ENCODE data around the gene KCNIP3.

Gene KCNIP3

GRCh38 chr2:95273566-95274290 lies 23.4 kb upstream of the KCNIP3 start:
- H3K27me3 ChIP-seq (ENCODE audit: control insufficient read depth in 1 of 2, insufficient read depth in 1 of 2, low read length in 2 of 2) = peaks cover 0 to 3% of the 10 kb centered on the region in 2 experiments

GRCh38 chr2:95274291-95275150 lies 22.6 kb upstream of the KCNIP3 start, which contains the start of gene PROM2:
TSS of gene PROM2 (plus strand) at chr2:95274449. CDS start at chr2:95274586, 137 bp downstream.
- Histone ChIP-seq H2AFZ (ENCODE audit: low read depth, low read length) (no peak within 1 kb of the TSS), H3K27ac (ENCODE audit: low read length, poor library complexity, severe bottlenecking) (no peak within 1 kb of the TSS), H3K36me3 (ENCODE audit: control insufficient read depth in 1 of 2, insufficient read depth in 2 of 2, low read depth in 1 of 2, low read length in 2 of 2) (no peaks in the 10 kb centered on the region), H3K4ac (ENCODE audit: low read depth in 1 of 2, low read length in 2 of 2) (no peak within 1 kb of the TSS), H3K23ac (ENCODE audit: low read length in 2 of 2) (no peak within 1 kb of the TSS), H3K9ac (ENCODE audit: low read length) (no peak within 1 kb of the TSS), H2AK5ac (ENCODE audit: low read length, severe bottlenecking) (no peak within 1 kb of the TSS), H3K14ac (ENCODE audit: low read length in 2 of 2) (no peak within 1 kb of the TSS), H4K8ac (ENCODE audit: low read length) (no peak within 1 kb of the TSS), H3K4me1 (ENCODE audit: control insufficient read depth, insufficient read depth, low read depth, low read length) (peaks cover 18% of the 10 kb centered on the region), H2BK12ac (ENCODE audit: low read length in 2 of 2) (no peak within 1 kb of the TSS), H3K9me3 (ENCODE audit: control insufficient read depth, low read length) (no peaks in the 10 kb centered on the region), H3K27me3 (ENCODE audit: control insufficient read depth in 1 of 2, insufficient read depth in 1 of 2, low read length in 2 of 2) (peaks cover 0 to 3% of the 10 kb centered on the region in 2 experiments), H2BK15ac (ENCODE audit: low read depth, poor library complexity, severe bottlenecking) (no peak within 1 kb of the TSS), H3K4me3 (ENCODE audit: insufficient read depth in 1 of 2, low read depth in 1 of 2, low read length in 2 of 2) (no peak within 1 kb of the TSS), H4K91ac (ENCODE audit: low read length) (peak within 1 kb of the TSS; percentile 28), H3K4me2 (ENCODE audit: low read length, poor library complexity, severe bottlenecking) (no peak within 1 kb of the TSS), H2BK120ac (ENCODE audit: low read depth, low read length) (no peak within 1 kb of the TSS), H2BK5ac (ENCODE audit: low read depth, low read length, poor library complexity, severe bottlenecking) (no peak within 1 kb of the TSS), H3K18ac (ENCODE audit: low read depth in 1 of 2, low read length in 2 of 2) (no peak within 1 kb of the TSS), H3K79me1 (replicated peaks; ENCODE audit: low read length, poor library complexity, severe bottlenecking) (no peaks in the 10 kb centered on the region)
- WGBS = 60% methylated on average over 13 of the region's 17 CpGs
- DNase-seq = no peak

More at GRCh38 chr2:95273566-95274290, 23.4 kb upstream of the KCNIP3 start:
- no peak overlapping the region for H4K91ac ChIP-seq (ENCODE audit: low read length)
- no peaks in the 10 kb centered on the region for H3K79me1 ChIP-seq (replicated peaks; ENCODE audit: low read length, poor library complexity, severe bottlenecking)
- no peak overlapping the region for H2BK15ac ChIP-seq (ENCODE audit: low read depth, poor library complexity, severe bottlenecking)
- WGBS = 76% methylated on average over 11 of the region's 11 CpGs
- no peak overlapping the region for H2AK5ac ChIP-seq (ENCODE audit: low read length, severe bottlenecking)
- H3K27ac ChIP-seq (ENCODE audit: low read length, poor library complexity, severe bottlenecking) = no peak overlapping the region
- peaks cover 18% of the 10 kb centered on the region for H3K4me1 ChIP-seq (ENCODE audit: control insufficient read depth, insufficient read depth, low read depth, low read length)
- H2AFZ ChIP-seq (ENCODE audit: low read depth, low read length) = no peak overlapping the region
- no peak overlapping the region for H2BK5ac ChIP-seq (ENCODE audit: low read depth, low read length, poor library complexity, severe bottlenecking)
- H3K9ac ChIP-seq (ENCODE audit: low read length) = no peak overlapping the region
- no peak overlapping the region for H2BK12ac ChIP-seq (ENCODE audit: low read length in 2 of 2)
- H3K23ac ChIP-seq (ENCODE audit: low read length in 2 of 2) = no peak overlapping the region
- H3K4ac ChIP-seq (ENCODE audit: low read depth in 1 of 2, low read length in 2 of 2) = no peak overlapping the region
- H3K18ac ChIP-seq (ENCODE audit: low read depth in 1 of 2, low read length in 2 of 2) = no peak overlapping the region
- no peak overlapping the region for H2BK120ac ChIP-seq (ENCODE audit: low read depth, low read length)
- H3K4me3 ChIP-seq (ENCODE audit: insufficient read depth in 1 of 2, low read depth in 1 of 2, low read length in 2 of 2) = no peak overlapping the region
- no peak overlapping the region for H3K4me2 ChIP-seq (ENCODE audit: low read length, poor library complexity, severe bottlenecking)
- no peak overlapping the region for H4K8ac ChIP-seq (ENCODE audit: low read length)
- H3K14ac ChIP-seq (ENCODE audit: low read length in 2 of 2) = no peak overlapping the region
- no peaks in the 10 kb centered on the region for H3K36me3 ChIP-seq (ENCODE audit: control insufficient read depth in 1 of 2, insufficient read depth in 2 of 2, low read depth in 1 of 2, low read length in 2 of 2)
- H3K9me3 ChIP-seq (ENCODE audit: control insufficient read depth, low read length) = no peaks in the 10 kb centered on the region
- no peak for DNase-seq

GRCh38 chr2:95275151-95275515 lies 22.0 kb upstream of the KCNIP3 start:
- Histone ChIP-seq H4K8ac (ENCODE audit: low read length) (no peak overlapping the region), H3K9ac (ENCODE audit: low read length) (no peak overlapping the region), H3K4me1 (ENCODE audit: control insufficient read depth, insufficient read depth, low read depth, low read length) (peaks cover 18% of the 10 kb centered on the region), H3K4me3 (ENCODE audit: insufficient read depth in 1 of 2, low read depth in 1 of 2, low read length in 2 of 2) (no peak overlapping the region), H4K91ac (ENCODE audit: low read length) (peak overlapping the region; percentile 28), H3K4me2 (ENCODE audit: low read length, poor library complexity, severe bottlenecking) (no peak overlapping the region), H3K23ac (ENCODE audit: low read length in 2 of 2) (no peak overlapping the region), H2BK15ac (ENCODE audit: low read depth, poor library complexity, severe bottlenecking) (no peak overlapping the region), H3K27me3 (ENCODE audit: control insufficient read depth in 1 of 2, insufficient read depth in 1 of 2, low read length in 2 of 2) (peaks cover 0 to 3% of the 10 kb centered on the region in 2 experiments), H3K79me1 (replicated peaks; ENCODE audit: low read length, poor library complexity, severe bottlenecking) (no peaks in the 10 kb centered on the region), H2AK5ac (ENCODE audit: low read length, severe bottlenecking) (no peak overlapping the region), H3K14ac (ENCODE audit: low read length in 2 of 2) (no peak overlapping the region), H3K9me3 (ENCODE audit: control insufficient read depth, low read length) (no peaks in the 10 kb centered on the region), H3K4ac (ENCODE audit: low read depth in 1 of 2, low read length in 2 of 2) (no peak overlapping the region), H3K27ac (ENCODE audit: low read length, poor library complexity, severe bottlenecking) (no peak overlapping the region), H2AFZ (ENCODE audit: low read depth, low read length) (no peak overlapping the region), H2BK5ac (ENCODE audit: low read depth, low read length, poor library complexity, severe bottlenecking) (no peak overlapping the region), H3K36me3 (ENCODE audit: control insufficient read depth in 1 of 2, insufficient read depth in 2 of 2, low read depth in 1 of 2, low read length in 2 of 2) (no peaks in the 10 kb centered on the region), H2BK120ac (ENCODE audit: low read depth, low read length) (no peak overlapping the region), H2BK12ac (ENCODE audit: low read length in 2 of 2) (no peak overlapping the region), H3K18ac (ENCODE audit: low read depth in 1 of 2, low read length in 2 of 2) (no peak overlapping the region)
- WGBS = 74% methylated on average over 4 of the region's 4 CpGs
- no peak for DNase-seq

- Histone ChIP-seq H2BK120ac (ENCODE audit: low read depth, low read length) (no peak overlapping the region), H3K18ac (ENCODE audit: low read depth in 1 of 2, low read length in 2 of 2) (no peak overlapping the region), H3K27ac (ENCODE audit: low read length, poor library complexity, severe bottlenecking) (no peak overlapping the region), H2AFZ (ENCODE audit: low read depth, low read length) (no peak overlapping the region), H4K8ac (ENCODE audit: low read length) (no peak overlapping the region), H3K9me3 (ENCODE audit: control insufficient read depth, low read length) (no peaks in the 10 kb centered on the region), H4K91ac (ENCODE audit: low read length) (no peak overlapping the region), H3K4me3 (ENCODE audit: insufficient read depth in 1 of 2, low read depth in 1 of 2, low read length in 2 of 2) (no peak overlapping the region), H2BK5ac (ENCODE audit: low read depth, low read length, poor library complexity, severe bottlenecking) (no peak overlapping the region), H3K79me1 (replicated peaks; ENCODE audit: low read length, poor library complexity, severe bottlenecking) (no peaks in the 10 kb centered on the region), H3K23ac (ENCODE audit: low read length in 2 of 2) (no peak overlapping the region), H3K27me3 (ENCODE audit: control insufficient read depth in 1 of 2, insufficient read depth in 1 of 2, low read length in 2 of 2) (peaks cover 0 to 3% of the 10 kb centered on the region in 2 experiments), H3K4me1 (ENCODE audit: control insufficient read depth, insufficient read depth, low read depth, low read length) (peaks cover 18% of the 10 kb centered on the region), H3K4me2 (ENCODE audit: low read length, poor library complexity, severe bottlenecking) (no peak overlapping the region), H2AK5ac (ENCODE audit: low read length, severe bottlenecking) (no peak overlapping the region), H2BK12ac (ENCODE audit: low read length in 2 of 2) (no peak overlapping the region), H3K36me3 (ENCODE audit: control insufficient read depth in 1 of 2, insufficient read depth in 2 of 2, low read depth in 1 of 2, low read length in 2 of 2) (no peaks in the 10 kb centered on the region), H3K9ac (ENCODE audit: low read length) (no peak overlapping the region), H3K4ac (ENCODE audit: low read depth in 1 of 2, low read length in 2 of 2) (no peak overlapping the region), H2BK15ac (ENCODE audit: low read depth, poor library complexity, severe bottlenecking) (no peak overlapping the region), H3K14ac (ENCODE audit: low read length in 2 of 2) (no peak overlapping the region)
- 85% methylated on average over 28 of the region's 28 CpGs for WGBS
- no peak for DNase-seq
Measured at GRCh38 chr2:95275601-95276243, 21.4 kb upstream of the KCNIP3 start.
